B cell (primary cell): ENCODE data around the gene LVRN. TPM values are rescaled to one million over a fixed set of nuclear protein-coding genes. Genes with fewer than 3 reads are reported as not detected.

Experiments used
- ATAC-seq: fragments of 200-7000 bp; cut with Tn5 transposase; one replicate; pipeline ENCODE4 v1.10.0; 2021; ENCODE audit warnings: low read depth, mild to moderate bottlenecking, moderate number of reproducible peaks, moderate library complexity
- CTCF ChIA-PET: fragments of 350-600 bp; sonication (Branson Sonifier 250); formaldehyde crosslinking; loops from one replicate; lab custom pipeline; 2021; ENCODE audit warnings: antibody characterized with exemption, inconsistent platforms; lab: Charles Lee
- POLR2A ChIA-PET: fragments of 350-600 bp; sonication (Branson Sonifier 250); formaldehyde crosslinking; loops from one replicate; lab custom pipeline; 2021; ENCODE audit warnings: antibody characterized with exemption; lab: Charles Lee
- DNase-seq: peaks from one replicate; pipeline ENCODE4 v3.0.0; 2013
- H2AFZ ChIP-seq: 2 replicates; pipeline ENCODE4 v1.6.1; 2012; ENCODE audit warnings: mild to moderate bottlenecking, low read depth, low read length; ENCODE audit not compliant: insufficient read depth, poor library complexity, severe bottlenecking
- H3K27ac ChIP-seq, 2 donors: 1 replicate in 1 of 2; 2 replicates in 1 of 2; pipeline ENCODE4 v1.5.1; 2012 to 2013; ENCODE audit warnings: low read length in 2 of 2, mild to moderate bottlenecking in 2 of 2, moderate library complexity in 1 of 2
- H3K27me3 ChIP-seq, 4 experiments: fragments of 200-600 bp in 1 of 4; sonication (generic) in 1 of 4; replicated peaks in 1 of 4; 1 replicate in 2 of 4; 2 replicates in 2 of 4; pipeline versions ENCODE4 v1.6.1 to v1.7.0; 2013 to 2016; ENCODE audit warnings: low read length in 3 of 4, mild to moderate bottlenecking in 2 of 4, mixed read lengths in 1 of 4, moderate library complexity in 1 of 4; ENCODE audit not compliant: insufficient read depth in 4 of 4, control insufficient read depth in 3 of 4; ENCODE audit errors: control extremely low read depth in 1 of 4
- H3K36me3 ChIP-seq, 2 experiments: replicated peaks in 1 of 2; 1 replicate in 1 of 2; 2 replicates in 1 of 2; pipeline versions ENCODE4 v1.6.1 to v1.7.1; 2013; ENCODE audit warnings: low read length in 1 of 2; ENCODE audit not compliant: insufficient read depth in 2 of 2, control insufficient read depth in 1 of 2; ENCODE audit errors: control extremely low read depth in 1 of 2, extremely low read depth in 1 of 2
- H3K4me1 ChIP-seq, 2 donors: fragments of 200-600 bp in 1 of 2; sonication (generic) in 1 of 2; 1 replicate in 1 of 2; 2 replicates in 1 of 2; pipeline versions ENCODE4 v1.5.1 to v1.6.1; 2013 to 2017; ENCODE audit warnings: low read length in 2 of 2; ENCODE audit not compliant: control insufficient read depth in 2 of 2, insufficient read depth in 2 of 2
- H3K4me2 ChIP-seq: replicated peaks from 2 replicates; pipeline ENCODE3; 2012; ENCODE audit warnings: mild to moderate bottlenecking, low read depth, low read length; ENCODE audit not compliant: poor library complexity, severe bottlenecking
- H3K4me3 ChIP-seq, 5 experiments: fragments of 200-600 bp in 1 of 5; sonication (generic) in 1 of 5; 1 replicate in 3 of 5; 2 replicates in 2 of 5; pipeline versions ENCODE4 v1.5.1 to v1.7.0; 2011 to 2016; ENCODE audit warnings: low read length in 4 of 5, mild to moderate bottlenecking in 4 of 5, low read depth in 2 of 5, control low read depth in 1 of 5, moderate library complexity in 1 of 5; ENCODE audit not compliant: insufficient read depth in 1 of 5; ENCODE audit errors: control extremely low read depth in 1 of 5, extremely low read depth in 1 of 5
- H3K79me2 ChIP-seq: fragments of 200-600 bp; sonication (generic); one replicate; pipeline ENCODE4 v1.6.0; 2016; ENCODE audit warnings: low read length; ENCODE audit not compliant: control insufficient read depth, insufficient read depth
- H3K9ac ChIP-seq: fragments of 200-600 bp; sonication (generic); 2 replicates; pipeline ENCODE4 v1.6.1; 2017; ENCODE audit warnings: mild to moderate bottlenecking, low read length, moderate library complexity
- H3K9me3 ChIP-seq, 3 donors: one replicate each; pipeline versions ENCODE4 v1.6.1 to v1.7.1; 2013; ENCODE audit warnings: low read length in 2 of 3; ENCODE audit not compliant: control insufficient read depth in 2 of 3, insufficient read depth in 1 of 3; ENCODE audit errors: control extremely low read depth in 1 of 3
- H4K20me1 ChIP-seq: 2 replicates; pipeline ENCODE4 v1.6.0; 2012; ENCODE audit warnings: mild to moderate bottlenecking, low read length; ENCODE audit not compliant: insufficient read depth, control insufficient read depth, poor library complexity, severe bottlenecking
- H3K27ac Mint-ChIP-seq: one replicate; pipeline ENCODE4 v1.8.0; 2021; ENCODE audit warnings: mixed read lengths
- H3K27me3 Mint-ChIP-seq: one replicate; pipeline ENCODE4 v1.8.0; 2021; ENCODE audit warnings: mixed read lengths
- H3K4me1 Mint-ChIP-seq: one replicate; pipeline ENCODE4 v1.8.0; 2021; ENCODE audit warnings: mixed read lengths
- H3K4me3 Mint-ChIP-seq: one replicate; pipeline ENCODE4 v1.8.0; 2021; ENCODE audit warnings: mixed read lengths
- H3K9me3 Mint-ChIP-seq: one replicate; pipeline ENCODE4 v1.8.0; 2022; ENCODE audit warnings: mixed read lengths; ENCODE audit not compliant: insufficient read depth
- CTCF ChIP-seq: fragments of 200-600 bp; IDR thresholded peaks from one replicate; pipeline ENCODE4 v1.8.0; 2022; ENCODE audit warnings: antibody characterized with exemption, mild to moderate bottlenecking
- EZH2 ChIP-seq: IDR thresholded peaks from 2 replicates; pipeline ENCODE4 v1.6.1; 2012; ENCODE audit warnings: borderline replicate concordance, low read depth, mild to moderate bottlenecking, moderate library complexity, low read length; ENCODE audit not compliant: insufficient read depth, poor library complexity, severe bottlenecking
- WGBS: methylation state at CpG from one replicate; pipeline ENCODE4 v1.1.5; 2013; ENCODE audit warnings: missing lambda C conversion rate; ENCODE audit not compliant: insufficient coverage; 5-methylcytosine and 5-hydroxymethylcytosine counted together
- intact Hi-C: fragments of 100-400 bp; cut with micrococcal nuclease; formaldehyde crosslinking; loops from one replicate; pipeline ENCODE4 v1.10.0; 2022
- polyA plus RNA-seq: library from polyadenylated mRNA; depleted of rRNA; stranded (reverse); fragments of >200 nt; gene quantifications from 2 replicates; pipeline ENCODE4 v1.2.3, GENCODE V29; 2012
- total RNA-seq, 2 donors: library from RNA; stranded (reverse); fragments of 120-200 nt in 1 of 2; gene quantifications; 1 replicate in 1 of 2; 2 replicates in 1 of 2; pipeline versions ENCODE4 v1.2.3 to v1.2.4, GENCODE V29; 2013 to 2022

The LVRN gene
- total and polyA plus RNA-seq, 2 donors (not counting 1 experiment from before 2014, with no cell fraction given) = not detected

- no peak overlapping the region for H3K27ac Mint-ChIP-seq
- H3K4me3 ChIP-seq = no peak overlapping the region
- no peaks in the 10 kb centered on the region for H3K9me3 ChIP-seq
- H3K27ac ChIP-seq = no peak overlapping the region
- no peak overlapping the region for H3K4me3 Mint-ChIP-seq
- ATAC-seq = no peak
- CTCF ChIA-PET = no interaction called here
- H4K20me1 ChIP-seq = no peaks in the 10 kb centered on the region
- no peaks in the 10 kb centered on the region for H3K27me3 ChIP-seq
- H3K9ac ChIP-seq = no peak overlapping the region
- H3K79me2 ChIP-seq = no peaks in the 10 kb centered on the region
- H3K4me1 ChIP-seq = no peaks in the 10 kb centered on the region
- TF ChIP-seq EZH2 = no peak
- no peak for TF ChIP-seq CTCF
- no peaks in the 10 kb centered on the region for H3K36me3 ChIP-seq
- no peaks in the 10 kb centered on the region for H3K4me1 Mint-ChIP-seq
- intact Hi-C loops = no loop called here
- H3K4me2 ChIP-seq = no peak overlapping the region
- H2AFZ ChIP-seq = no peak overlapping the region
- no peaks in the 10 kb centered on the region for H3K9me3 Mint-ChIP-seq
- H3K27me3 Mint-ChIP-seq = peaks cover 5% of the 10 kb centered on the region
- no peak for DNase-seq
- POLR2A ChIA-PET = no interaction called here
- whole genome bisulfite sequencing = no CpG with 5 or more reads among the region's 3 CpGs
Observed at GRCh38 chr5:116009806-116010205, 47.5 kb downstream of the LVRN start.

- intact Hi-C loops = no loop called here
Observed at GRCh38 chr5:116011046-116011445, 48.8 kb downstream of the LVRN start.

More at GRCh38 chr5:116011046-116011445, 48.8 kb downstream of the LVRN start:
- no peaks in the 10 kb centered on the region for H3K27me3 ChIP-seq
- POLR2A ChIA-PET = no interaction called here
- H3K9me3 ChIP-seq = no peaks in the 10 kb centered on the region
- no peaks in the 10 kb centered on the region for H3K36me3 ChIP-seq
- no peaks in the 10 kb centered on the region for H4K20me1 ChIP-seq
- H3K4me2 ChIP-seq = no peak overlapping the region
- no peak overlapping the region for H3K4me3 Mint-ChIP-seq
- no peaks in the 10 kb centered on the region for H3K79me2 ChIP-seq
- no peaks in the 10 kb centered on the region for H3K9me3 Mint-ChIP-seq
- no peak for TF ChIP-seq CTCF
- TF ChIP-seq EZH2 = no peak
- CTCF ChIA-PET = no interaction called here
- H3K4me1 Mint-ChIP-seq = no peaks in the 10 kb centered on the region
- H2AFZ ChIP-seq = no peak overlapping the region
- no peak for ATAC-seq
- peaks cover 5% of the 10 kb centered on the region for H3K27me3 Mint-ChIP-seq
- H3K4me1 ChIP-seq = no peaks in the 10 kb centered on the region
- H3K27ac Mint-ChIP-seq = no peak overlapping the region
- no peak overlapping the region for H3K4me3 ChIP-seq
- no peak overlapping the region for H3K9ac ChIP-seq
- no peak for DNase-seq
- no peak overlapping the region for H3K27ac ChIP-seq
